Measurements from ENCODE around the gene CSF3.

GRCh38 chr17:40014375-40014980 is 762 bp upstream of the CSF3 start:
- no peak for TF ChIP-seq ARNT (IDR thresholded peaks at IDR 0.05)
- no peak for TF ChIP-seq SP1 (IDR thresholded peaks at IDR 0.05)
- TF ChIP-seq PKNOX1 (IDR thresholded peaks at IDR 0.05): no peak
- TF ChIP-seq BHLHE40 (IDR thresholded peaks at IDR 0.05; ENCODE audit: borderline replicate concordance): no peak
- no peak for TF ChIP-seq CTBP1 (IDR thresholded peaks at IDR 0.05; ENCODE audit: borderline replicate concordance)
- no peak for TF ChIP-seq SUZ12 (IDR thresholded peaks at IDR 0.05)
- no peak for TF ChIP-seq TARDBP (IDR thresholded peaks at IDR 0.05)
- TF ChIP-seq FOXA1 (IDR thresholded peaks at IDR 0.05): no peak
- no peak for TF ChIP-seq ELF4 (IDR thresholded peaks at IDR 0.05)
- TF ChIP-seq FOXK2 (IDR thresholded peaks at IDR 0.05): no peak
- no peak for TF ChIP-seq NFRKB (IDR thresholded peaks at IDR 0.05)
- TF ChIP-seq FOXM1 (IDR thresholded peaks at IDR 0.05; ENCODE audit: borderline replicate concordance): no peak
- no peak for TF ChIP-seq LEF1 (IDR thresholded peaks at IDR 0.05; ENCODE audit: borderline replicate concordance)
